Measurements from ENCODE around the gene DENND4B. TPM values are rescaled to one million over a fixed set of nuclear protein-coding genes. Genes with fewer than 3 reads are reported as not detected.

The DENND4B gene
- total RNA-seq, 2 donors from 2014 or later, result 22.0 to 26.6 TPM

DNA sequence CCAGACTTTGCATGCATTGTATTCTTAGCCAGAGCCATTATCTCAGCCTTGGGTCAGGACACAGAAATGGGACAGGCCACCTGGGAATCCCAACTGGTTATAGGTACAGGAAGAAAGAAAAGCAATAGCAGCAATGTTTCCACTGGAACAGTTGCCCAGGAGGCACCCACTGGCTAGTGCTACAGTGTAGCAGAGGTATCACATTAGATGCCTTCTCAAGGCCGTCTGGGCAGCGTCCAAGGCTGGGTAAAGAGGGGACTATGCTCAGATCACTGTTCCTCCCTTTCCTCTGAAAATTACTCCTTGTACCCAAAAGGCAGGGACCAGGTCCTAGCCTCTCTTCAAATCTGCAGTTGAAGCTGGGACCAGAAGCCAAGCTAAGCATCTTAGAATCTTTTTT, 23.8 kb upstream of the DENND4B start:
- Histone ChIP-seq H3K27me3 (no peaks in the 10 kb centered on the region), H3K27ac (no peak overlapping the region), H3K9me3 (no peaks in the 10 kb centered on the region), H3K36me3 (peaks cover 22% of the 10 kb centered on the region), H3K4me1 (peaks cover 0 to 24% of the 10 kb centered on the region in 2 donors), H3K4me3 (no peak overlapping the region)
- no peak for DNase-seq (ENCODE audit: low spot score)
- TF ChIP-seq CTCF (IDR thresholded peaks at IDR 0.05), result no peak

DNA sequence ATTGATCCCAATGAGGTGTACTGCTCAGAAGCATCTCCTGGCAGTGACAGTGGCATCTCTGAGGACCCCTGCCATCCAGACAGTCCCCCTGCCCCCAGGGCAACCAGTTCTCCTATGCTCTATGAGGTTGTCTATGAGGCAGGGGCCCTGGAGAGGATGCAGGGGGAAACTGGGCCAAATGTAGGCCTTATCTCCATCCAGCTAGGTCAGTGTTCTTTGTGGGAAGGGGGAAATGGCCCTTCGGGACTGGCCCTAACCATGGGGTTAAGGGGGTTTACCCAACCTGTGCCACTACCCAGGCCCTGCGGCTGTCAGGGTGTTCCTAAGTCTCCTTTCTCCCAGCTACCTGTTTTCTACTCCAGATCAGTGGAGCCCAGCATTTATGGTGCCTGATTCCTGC, 22.5 kb upstream of the DENND4B start:
- TF ChIP-seq CTCF (IDR thresholded peaks at IDR 0.05), result no peak
- Histone ChIP-seq H3K36me3 (peaks cover 9% of the 10 kb centered on the region), H3K4me3 (no peak overlapping the region), H3K4me1 (peaks cover 0 to 33% of the 10 kb centered on the region in 2 donors), H3K27ac (no peak overlapping the region), H3K9me3 (no peaks in the 10 kb centered on the region), H3K27me3 (no peaks in the 10 kb centered on the region)
- DNase-seq (ENCODE audit: low spot score), result no peak

DNA sequence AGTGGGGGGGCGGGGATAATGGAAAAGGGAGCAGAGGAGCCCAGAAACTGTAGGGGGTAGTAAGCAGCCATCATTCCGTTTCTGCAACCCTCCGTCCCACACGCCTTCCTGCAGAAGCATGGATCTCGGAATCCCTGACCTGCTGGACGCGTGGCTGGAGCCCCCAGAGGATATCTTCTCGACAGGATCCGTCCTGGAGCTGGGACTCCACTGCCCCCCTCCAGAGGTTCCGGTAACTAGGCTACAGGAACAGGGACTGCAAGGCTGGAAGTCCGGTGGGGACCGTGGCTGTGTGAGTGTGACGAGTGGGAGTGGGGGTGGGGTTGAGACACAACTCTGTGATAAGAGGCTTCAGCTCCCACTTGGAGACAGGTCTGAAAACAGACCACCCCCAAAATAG, 21.9 kb upstream of the DENND4B start:
- DNase-seq (ENCODE audit: low spot score), result no peak
- H3K36me3 ChIP-seq, result peaks cover 3% of the 10 kb centered on the region
- H3K27me3 ChIP-seq, result no peaks in the 10 kb centered on the region
- H3K9me3 ChIP-seq, result no peaks in the 10 kb centered on the region
- TF ChIP-seq CTCF (IDR thresholded peaks at IDR 0.05), result no peak
- peak overlapping the region in 1 of 2 donors; percentile 91 for H3K27ac ChIP-seq
- H3K4me3 ChIP-seq, result peak overlapping the region; percentile 55 to 65
- H3K4me1 ChIP-seq, result peaks cover 0 to 35% of the 10 kb centered on the region in 2 donors

GRCh38 chr1:153968000-153968363, 21.5 kb upstream of the DENND4B start:
- DNase-seq (ENCODE audit: low spot score), result no peak
- H3K4me1 ChIP-seq, result peaks cover 0 to 36% of the 10 kb centered on the region in 2 donors
- TF ChIP-seq CTCF (IDR thresholded peaks at IDR 0.05), result peak in 1 of 2 donors; percentile 7
- H3K27ac ChIP-seq, result peak overlapping the region; percentile 91
- H3K36me3 ChIP-seq, result no peaks in the 10 kb centered on the region
- H3K27me3 ChIP-seq, result no peaks in the 10 kb centered on the region
- H3K4me3 ChIP-seq, result peak overlapping the region; percentile 55 to 65
- no peaks in the 10 kb centered on the region for H3K9me3 ChIP-seq

GRCh38 chr1:153967107-153967999, 20.8 kb upstream of the DENND4B start, which contains the start of gene CREB3L4:
Gene CREB3L4 (plus strand): TSS chr1:153967902. CDS start chr1:153968526, 624 bp downstream.
- no peaks in the 10 kb centered on the region for H3K27me3 ChIP-seq
- H3K9me3 ChIP-seq, result no peaks in the 10 kb centered on the region
- peak within 1 kb of the TSS; percentile 91 for H3K27ac ChIP-seq
- H3K4me1 ChIP-seq, result peaks cover 0 to 43% of the 10 kb centered on the region in 2 donors
- no peaks in the 10 kb centered on the region for H3K36me3 ChIP-seq
- TF ChIP-seq CTCF (IDR thresholded peaks at IDR 0.05), result peak; percentile 34 to 61
- peak; percentile 95 for DNase-seq (ENCODE audit: low spot score)
- H3K4me3 ChIP-seq, result peak within 1 kb of the TSS; percentile 55 to 65
